ENCODE data around the gene CAB39.

CAB39 gene

DNA sequence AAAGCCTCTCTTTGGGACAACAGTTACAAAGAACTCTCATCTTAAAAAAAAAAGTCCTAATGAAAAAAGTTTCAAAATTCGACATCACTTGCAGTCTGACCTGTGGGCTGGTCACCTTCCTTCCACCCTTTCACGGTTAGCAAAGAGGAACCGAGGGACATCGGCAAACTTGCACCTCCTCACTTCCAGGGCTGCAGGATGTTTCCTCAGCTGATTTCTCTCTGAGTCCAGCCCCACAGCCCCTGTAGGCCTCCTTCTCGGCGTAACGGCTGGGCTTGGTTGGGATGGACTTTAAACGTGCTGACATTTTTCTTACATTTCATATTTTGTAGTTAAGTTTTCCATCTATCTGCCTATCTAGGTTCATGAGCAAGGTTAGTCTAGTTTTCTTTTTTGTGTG is 5.7 kb upstream of the CAB39 start:
- H3K9me3 ChIP-seq (ENCODE audit: severe bottlenecking): peaks cover 4% of the 10 kb centered on the region
- TF ChIP-seq, protein P1, sequence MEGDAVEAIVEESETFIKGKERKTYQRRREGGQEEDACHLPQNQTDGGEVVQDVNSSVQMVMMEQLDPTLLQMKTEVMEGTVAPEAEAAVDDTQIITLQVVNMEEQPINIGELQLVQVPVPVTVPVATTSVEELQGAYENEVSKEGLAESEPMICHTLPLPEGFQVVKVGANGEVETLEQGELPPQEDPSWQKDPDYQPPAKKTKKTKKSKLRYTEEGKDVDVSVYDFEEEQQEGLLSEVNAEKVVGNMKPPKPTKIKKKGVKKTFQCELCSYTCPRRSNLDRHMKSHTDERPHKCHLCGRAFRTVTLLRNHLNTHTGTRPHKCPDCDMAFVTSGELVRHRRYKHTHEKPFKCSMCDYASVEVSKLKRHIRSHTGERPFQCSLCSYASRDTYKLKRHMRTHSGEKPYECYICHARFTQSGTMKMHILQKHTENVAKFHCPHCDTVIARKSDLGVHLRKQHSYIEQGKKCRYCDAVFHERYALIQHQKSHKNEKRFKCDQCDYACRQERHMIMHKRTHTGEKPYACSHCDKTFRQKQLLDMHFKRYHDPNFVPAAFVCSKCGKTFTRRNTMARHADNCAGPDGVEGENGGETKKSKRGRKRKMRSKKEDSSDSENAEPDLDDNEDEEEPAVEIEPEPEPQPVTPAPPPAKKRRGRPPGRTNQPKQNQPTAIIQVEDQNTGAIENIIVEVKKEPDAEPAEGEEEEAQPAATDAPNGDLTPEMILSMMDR (IDR thresholded peaks at IDR 0.05; ENCODE audit: low read depth, low read length): no peak
- no peak overlapping the region for H3K27ac ChIP-seq
- H3K36me3 ChIP-seq: no peaks in the 10 kb centered on the region
- no peak for DNase-seq
- no peak overlapping the region for H3K4me3 ChIP-seq (ENCODE audit: low read depth, low read length)
- H3K27me3 ChIP-seq (ENCODE audit: insufficient read depth, low read depth, severe bottlenecking): no peaks in the 10 kb centered on the region

DNA sequence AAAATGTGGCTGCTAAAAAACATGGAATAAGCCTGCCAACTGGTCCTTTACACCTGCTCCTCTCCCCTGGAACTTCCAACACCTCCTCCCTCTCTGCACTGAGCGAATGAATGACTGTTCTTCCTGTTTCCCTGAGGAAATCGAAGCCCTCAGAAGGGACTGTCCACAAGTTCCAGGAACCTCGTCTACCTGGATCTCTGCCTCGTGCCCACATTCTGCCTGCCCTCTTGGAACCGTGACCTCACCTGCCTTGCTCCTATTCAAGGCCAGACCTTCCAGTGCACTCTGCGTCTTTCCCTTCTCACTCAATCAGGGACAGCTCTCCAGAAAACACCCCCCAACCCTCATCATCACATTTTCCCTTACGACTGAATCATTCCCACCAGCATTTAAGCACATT is 4.4 kb upstream of the CAB39 start:
- no peak overlapping the region for H3K27ac ChIP-seq
- peaks cover 2% of the 10 kb centered on the region for H3K9me3 ChIP-seq (ENCODE audit: severe bottlenecking)
- TF ChIP-seq, protein P1 (IDR thresholded peaks at IDR 0.05; ENCODE audit: low read depth, low read length): no peak
- H3K27me3 ChIP-seq (ENCODE audit: insufficient read depth, low read depth, severe bottlenecking): no peaks in the 10 kb centered on the region
- no peak overlapping the region for H3K4me3 ChIP-seq (ENCODE audit: low read depth, low read length)
- DNase-seq: no peak
- H3K36me3 ChIP-seq: no peaks in the 10 kb centered on the region

DNA sequence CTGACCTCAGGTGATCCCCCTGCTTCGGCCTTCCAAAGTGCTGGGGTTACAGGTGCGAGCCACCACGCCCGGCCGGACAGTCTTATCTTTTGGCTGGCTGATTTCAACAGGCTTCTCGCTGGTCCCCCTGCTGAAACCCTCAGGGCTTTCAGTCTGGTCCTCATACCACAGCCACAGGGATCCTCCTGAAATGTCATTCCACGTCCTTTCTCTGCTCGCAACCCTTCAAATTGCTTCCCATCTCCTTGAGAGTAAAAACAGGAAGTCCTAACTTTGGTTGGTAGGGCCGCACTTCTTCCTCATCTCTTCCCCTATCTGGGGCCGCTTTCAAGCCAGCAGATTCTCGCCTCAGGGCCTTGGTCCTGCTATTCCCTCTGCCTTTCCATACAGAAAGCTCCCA is 1.4 kb upstream of the CAB39 start:
- Histone ChIP-seq H3K4me3 (ENCODE audit: low read depth, low read length) (no peak overlapping the region), H3K9me3 (ENCODE audit: severe bottlenecking) (no peaks in the 10 kb centered on the region), H3K27me3 (ENCODE audit: insufficient read depth, low read depth, severe bottlenecking) (no peaks in the 10 kb centered on the region), H3K27ac (no peak overlapping the region), H3K36me3 (peaks cover 6% of the 10 kb centered on the region; the same call in 1 of the 2 replicates)
- DNase-seq: no peak
- TF ChIP-seq, protein P1 (IDR thresholded peaks at IDR 0.05; ENCODE audit: low read depth, low read length): no peak

DNA sequence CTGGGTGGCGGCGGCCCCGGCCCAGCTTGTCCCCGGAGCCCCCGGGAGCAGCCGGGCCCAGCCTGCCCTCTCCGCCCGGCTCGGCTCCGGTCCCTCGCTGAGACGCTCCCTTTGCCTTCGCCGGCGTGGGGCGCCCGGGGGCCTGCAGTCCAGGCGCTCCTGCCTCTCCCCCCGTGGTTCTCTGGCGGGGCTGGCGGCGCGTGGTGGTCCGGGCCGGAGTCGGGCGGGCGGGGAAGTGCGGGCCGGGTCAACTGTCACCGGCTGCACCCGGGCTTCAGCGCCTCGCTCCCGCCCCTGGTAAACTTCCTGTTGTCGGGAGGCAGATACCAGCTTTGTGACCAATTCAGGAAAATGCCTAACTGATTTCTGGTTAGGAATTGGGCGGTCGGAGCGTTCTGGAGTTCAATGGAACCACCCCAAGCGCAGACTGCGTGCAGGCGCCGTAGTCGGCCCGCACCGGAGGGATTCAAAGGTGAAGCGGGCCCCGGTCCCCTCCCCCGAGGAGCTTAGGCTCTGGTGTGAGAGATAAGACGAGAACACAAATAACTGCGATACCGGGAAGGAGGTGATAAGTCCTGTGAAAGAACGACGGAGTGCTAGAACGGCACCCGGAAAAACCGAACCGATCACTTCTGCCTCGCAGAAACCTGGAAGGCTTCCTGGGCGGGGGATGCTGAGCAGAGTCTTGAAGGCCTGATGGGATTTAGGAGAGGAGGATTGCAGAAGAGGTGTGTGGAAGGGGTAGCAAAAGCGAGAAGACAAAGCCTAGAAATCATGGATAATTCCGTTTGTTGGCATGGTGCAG is 891 bp downstream of the CAB39 start:
- H3K4me3 ChIP-seq (ENCODE audit: low read depth, low read length): peak overlapping the region; percentile 94
- peaks cover 6% of the 10 kb centered on the region; the same call in 1 of the 2 replicates for H3K36me3 ChIP-seq
- peak overlapping the region; percentile 73 for H3K27ac ChIP-seq
- TF ChIP-seq, protein P1 (IDR thresholded peaks at IDR 0.05; ENCODE audit: low read depth, low read length): no peak
- H3K9me3 ChIP-seq (ENCODE audit: severe bottlenecking): no peaks in the 10 kb centered on the region
- DNase-seq: peak; percentile 38
- H3K27me3 ChIP-seq (ENCODE audit: insufficient read depth, low read depth, severe bottlenecking): no peaks in the 10 kb centered on the region

DNA sequence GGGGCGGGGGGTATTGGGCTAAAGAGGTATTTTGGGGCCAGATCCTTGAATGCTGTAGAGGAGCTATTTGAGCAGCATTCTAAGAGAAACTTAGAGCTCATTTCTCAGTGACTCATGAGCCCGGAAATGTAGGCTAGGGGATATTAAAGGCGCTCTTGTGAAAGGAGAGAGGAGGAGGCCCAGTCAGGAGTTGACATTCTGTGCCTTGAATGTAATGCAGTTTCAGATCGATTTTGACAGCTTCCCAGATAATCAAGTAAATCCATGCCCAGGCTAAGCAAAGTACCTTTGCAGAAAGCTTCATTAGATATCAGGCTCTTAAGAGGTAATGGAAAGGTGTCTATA is 1.5 kb downstream of the CAB39 start:
- H3K36me3 ChIP-seq: peaks cover 6% of the 10 kb centered on the region; the same call in 1 of the 2 replicates
- no peaks in the 10 kb centered on the region for H3K27me3 ChIP-seq (ENCODE audit: insufficient read depth, low read depth, severe bottlenecking)
- DNase-seq: peak; percentile 36
- H3K9me3 ChIP-seq (ENCODE audit: severe bottlenecking): no peaks in the 10 kb centered on the region
- TF ChIP-seq, protein P1 (IDR thresholded peaks at IDR 0.05; ENCODE audit: low read depth, low read length): no peak
- H3K4me3 ChIP-seq (ENCODE audit: low read depth, low read length): peak overlapping the region; percentile 94
- H3K27ac ChIP-seq: peak overlapping the region; percentile 73

DNA sequence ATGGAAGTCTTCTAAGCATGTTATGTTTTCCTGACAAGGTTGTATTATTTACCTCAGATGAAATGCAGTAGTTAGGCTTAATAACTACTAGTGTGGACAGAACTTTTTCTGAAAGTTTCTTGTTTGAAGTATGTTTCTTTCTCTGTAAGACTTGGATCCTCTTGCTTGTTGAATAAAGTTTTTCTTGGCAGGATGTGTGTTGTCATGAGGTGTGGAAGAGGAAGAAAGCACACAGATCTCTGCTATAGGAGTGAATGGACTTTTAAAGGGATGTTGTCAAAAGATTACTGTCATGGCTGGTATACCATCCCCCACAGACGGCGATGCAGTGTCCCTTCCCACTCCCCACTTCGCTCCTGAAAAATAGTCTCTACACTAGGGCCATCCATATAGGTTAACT is 2.6 kb downstream of the CAB39 start:
- TF ChIP-seq, protein P1 (IDR thresholded peaks at IDR 0.05; ENCODE audit: low read depth, low read length): no peak
- Histone ChIP-seq H3K27me3 (ENCODE audit: insufficient read depth, low read depth, severe bottlenecking) (no peaks in the 10 kb centered on the region), H3K9me3 (ENCODE audit: severe bottlenecking) (no peaks in the 10 kb centered on the region), H3K4me3 (ENCODE audit: low read depth, low read length) (no peak overlapping the region), H3K27ac (no peak overlapping the region), H3K36me3 (peaks cover 6% of the 10 kb centered on the region; the same call in 1 of the 2 replicates)
- no peak for DNase-seq

All from WERI-Rb-1 (cell line).